Fibroblast of lung (primary cell): ENCODE data around the gene FRY.

ENCODE experiments used
- CTCF ChIP-seq, 2 donors: IDR thresholded peaks in 1 of 2; conservative IDR thresholded peaks in 1 of 2; 1 replicate in 1 of 2; 2 replicates in 1 of 2; pipeline ENCODE4 v1.5.1; 2011 to 2012; ENCODE audit warnings: low read length in 2 of 2, control low read depth in 1 of 2, inconsistent platforms in 1 of 2, low read depth in 1 of 2, mild to moderate bottlenecking in 1 of 2
- EZH2 ChIP-seq: IDR thresholded peaks from 2 replicates; pipeline ENCODE4 v1.5.1; 2012; ENCODE audit warnings: low read length, control low read depth, mild to moderate bottlenecking; ENCODE audit errors: missing control alignments

DNA sequence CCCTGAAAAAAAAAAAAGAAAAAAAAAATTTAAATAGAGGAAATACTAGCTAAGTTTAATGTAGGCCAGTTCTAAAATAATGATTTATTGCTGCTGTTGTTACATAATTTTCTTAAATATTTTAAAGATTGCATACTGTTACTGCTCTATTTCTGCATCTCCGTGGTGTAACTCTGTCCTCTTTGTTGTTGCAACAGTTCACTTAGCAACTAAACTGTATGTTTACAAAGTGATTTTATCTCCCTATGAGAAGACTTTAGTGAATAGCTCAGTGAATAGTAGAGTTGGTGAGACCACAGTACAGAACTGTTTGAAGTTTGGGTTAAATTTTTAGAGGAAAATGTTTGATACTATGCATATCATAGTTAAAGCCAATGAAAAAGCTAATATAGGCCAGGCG is 303.1 kb downstream of the FRY start:
- TF ChIP-seq CTCF (conservative IDR thresholded peaks at IDR 0.05 in 1 of 2, IDR thresholded peaks at IDR 0.05 in 1 of 2; ENCODE audit: low read depth in 1 of 2, low read length in 2 of 2) (no peak), EZH2 (no peak)
